Thyroid gland (tissue), 4 donors: Measurements from ENCODE around the gene SELENOM. TPM values are rescaled to one million over a fixed set of nuclear protein-coding genes. Genes with fewer than 3 reads are reported as not detected.

ENCODE experiments used
- DNase-seq, 2 donors: peaks; one replicate each; pipeline ENCODE4 v3.0.0-alpha.2; 2019
- H3K27ac ChIP-seq, 3 donors: fragments of 200-600 bp; sonication (generic); 1 replicate in 2 of 3; 2 replicates in 1 of 3; pipeline ENCODE4 v1.5.1; 2016 to 2019; ENCODE audit warnings: mild to moderate bottlenecking in 1 of 3, moderate library complexity in 1 of 3
- H3K27me3 ChIP-seq: fragments of 200-600 bp; sonication (generic); one replicate; pipeline ENCODE4 v1.5.1; 2019
- H3K36me3 ChIP-seq, 2 donors: fragments of 200-600 bp; sonication (generic); one replicate each; pipeline ENCODE4 v1.5.1; 2016 to 2019
- H3K4me1 ChIP-seq, 2 donors: fragments of 200-600 bp; sonication (generic); one replicate each; pipeline ENCODE4 v1.5.1; 2017 to 2019
- H3K4me3 ChIP-seq, 3 donors: fragments of 200-600 bp; sonication (generic); replicated peaks in 1 of 3; 1 replicate in 2 of 3; 2 replicates in 1 of 3; pipeline ENCODE4 v1.5.1; 2016; ENCODE audit warnings: mild to moderate bottlenecking in 1 of 3
- H3K9me3 ChIP-seq: fragments of 200-600 bp; sonication (generic); one replicate; pipeline ENCODE4 v1.5.1; 2017
- POLR2A ChIP-seq, 2 donors: fragments of 450-650 bp; IDR thresholded peaks; one replicate each; pipeline ENCODE4 v1.6.1; 2017; ENCODE audit warnings: antibody characterized with exemption in 2 of 2, mild to moderate bottlenecking in 2 of 2, moderate library complexity in 1 of 2
- WGBS, 2 donors: methylation state at CpG; one replicate each; pipeline ENCODE4 v1.1.5; 2017; 5-methylcytosine and 5-hydroxymethylcytosine counted together
- intact Hi-C: fragments of 100-400 bp; cut with DNase I; formaldehyde crosslinking; loops from one replicate; pipeline ENCODE4 v1.15.1; 2023
- total RNA-seq, 4 donors: library from RNA; depleted of rRNA; stranded (reverse); fragments of >200 nt; gene quantifications; one replicate each; pipeline ENCODE4 v1.2.3, GENCODE V29; 2016
- TF ChIP-seq, protein P1 (sequence below), 6 experiments: fragments of 200-600 bp in 3 of 6; fragments of 450-650 bp in 3 of 6; sonication (generic) in 3 of 6; IDR thresholded peaks; one replicate each; pipeline ENCODE4 v1.5.1; 2016 to 2019; ENCODE audit warnings: antibody characterized with exemption in 6 of 6, mild to moderate bottlenecking in 2 of 6, inconsistent platforms in 1 of 6, moderate library complexity in 1 of 6

Gene SELENOM
- total RNA-seq, 4 donors from 2014 or later, result 208 to 501 (median 314) TPM

DNA sequence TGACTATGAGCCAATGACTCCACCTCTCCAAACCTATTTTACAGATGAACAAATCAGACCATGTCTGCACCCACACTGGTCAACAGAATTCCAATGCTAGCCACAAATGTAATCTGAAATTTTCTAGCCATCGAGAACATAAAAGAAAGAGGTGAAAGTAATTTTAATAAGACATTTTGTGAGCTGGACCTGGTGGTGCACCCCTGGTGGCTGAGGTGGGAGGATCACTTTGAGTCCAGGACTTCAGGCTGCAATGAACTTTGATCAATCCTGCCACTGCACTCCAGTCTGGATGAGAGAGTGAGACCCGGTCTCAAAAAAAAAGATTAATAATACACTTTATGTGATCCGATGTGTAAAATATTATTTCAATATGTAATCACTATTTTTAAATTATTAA is 43.2 kb upstream of the SELENOM start:
- intact Hi-C loops, result loop anchor here (5.0 kb wide), 1 partner anchor 48 kb away; no protein-coding TSS in a partner anchor
- no peak for DNase-seq
- Histone ChIP-seq H3K4me3 (no peak overlapping the region), H3K36me3 (no peaks in the 10 kb centered on the region), H3K9me3 (no peaks in the 10 kb centered on the region), H3K27me3 (no peaks in the 10 kb centered on the region), H3K27ac (no peak overlapping the region), H3K4me1 (peaks cover 3 to 11% of the 10 kb centered on the region in 2 donors)
- 83 to 85% methylated on average over 3 of the region's 3 CpGs for WGBS, 2 donors
- TF ChIP-seq, protein P1, sequence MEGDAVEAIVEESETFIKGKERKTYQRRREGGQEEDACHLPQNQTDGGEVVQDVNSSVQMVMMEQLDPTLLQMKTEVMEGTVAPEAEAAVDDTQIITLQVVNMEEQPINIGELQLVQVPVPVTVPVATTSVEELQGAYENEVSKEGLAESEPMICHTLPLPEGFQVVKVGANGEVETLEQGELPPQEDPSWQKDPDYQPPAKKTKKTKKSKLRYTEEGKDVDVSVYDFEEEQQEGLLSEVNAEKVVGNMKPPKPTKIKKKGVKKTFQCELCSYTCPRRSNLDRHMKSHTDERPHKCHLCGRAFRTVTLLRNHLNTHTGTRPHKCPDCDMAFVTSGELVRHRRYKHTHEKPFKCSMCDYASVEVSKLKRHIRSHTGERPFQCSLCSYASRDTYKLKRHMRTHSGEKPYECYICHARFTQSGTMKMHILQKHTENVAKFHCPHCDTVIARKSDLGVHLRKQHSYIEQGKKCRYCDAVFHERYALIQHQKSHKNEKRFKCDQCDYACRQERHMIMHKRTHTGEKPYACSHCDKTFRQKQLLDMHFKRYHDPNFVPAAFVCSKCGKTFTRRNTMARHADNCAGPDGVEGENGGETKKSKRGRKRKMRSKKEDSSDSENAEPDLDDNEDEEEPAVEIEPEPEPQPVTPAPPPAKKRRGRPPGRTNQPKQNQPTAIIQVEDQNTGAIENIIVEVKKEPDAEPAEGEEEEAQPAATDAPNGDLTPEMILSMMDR (IDR thresholded peaks at IDR 0.05), result no peak

DNA sequence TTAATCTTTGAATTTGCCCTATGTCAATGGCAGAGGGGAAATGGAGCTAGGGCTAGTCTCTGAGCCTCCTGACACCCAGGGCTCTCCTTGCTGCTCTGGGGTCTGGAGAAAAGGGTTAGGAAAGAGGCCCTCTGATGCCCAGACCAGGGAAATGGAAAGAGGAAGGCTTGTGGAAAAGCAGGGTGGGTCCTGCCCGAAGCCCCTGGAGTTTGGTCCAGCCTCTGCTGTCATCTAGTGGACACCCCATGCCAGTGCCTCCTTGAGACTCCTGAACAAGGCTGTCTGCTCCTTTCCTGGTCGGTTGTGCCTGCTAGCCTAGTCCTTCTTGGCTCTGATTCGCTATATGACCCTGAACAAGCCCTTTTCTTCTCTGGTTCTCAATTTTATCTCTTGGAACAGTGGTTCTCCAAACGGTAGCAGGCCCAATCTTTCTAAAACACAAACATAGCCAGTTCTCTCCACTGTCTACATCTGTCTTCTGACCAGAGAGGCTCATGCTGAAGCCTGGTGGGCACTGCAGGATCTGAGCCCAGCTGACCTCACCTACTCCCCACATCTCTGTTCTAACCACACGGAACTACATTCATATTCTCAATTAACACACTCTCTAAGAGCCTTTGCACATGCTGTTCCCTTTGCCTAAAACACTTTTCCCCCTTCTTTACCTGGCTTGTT is 41.7 kb upstream of the SELENOM start:
- TF ChIP-seq, protein P1 (IDR thresholded peaks at IDR 0.05), result peak; percentile 79 to 99 (median 95)
- TF ChIP-seq POLR2A (IDR thresholded peaks at IDR 0.05), result no peak
- Histone ChIP-seq H3K27me3 (no peaks in the 10 kb centered on the region), H3K4me1 (peaks cover 0 to 11% of the 10 kb centered on the region in 2 donors), H3K27ac (peak overlapping the region; percentile 33 to 81 (median 72)), H3K36me3 (no peaks in the 10 kb centered on the region), H3K4me3 (no peak overlapping the region), H3K9me3 (no peaks in the 10 kb centered on the region)
- DNase-seq, result peak; percentile 85 to 87
- intact Hi-C loops, result no loop called here
- WGBS, 2 donors, result 12 to 19% methylated on average over 5 of the region's 5 CpGs

- WGBS, 2 donors, result 75 to 94% methylated on average over 1 of the region's 1 CpG
- TF ChIP-seq POLR2A (IDR thresholded peaks at IDR 0.05), result no peak
- H3K4me3 ChIP-seq, result no peak overlapping the region
- H3K27me3 ChIP-seq, result no peaks in the 10 kb centered on the region
- intact Hi-C loops, result no loop called here
- no peaks in the 10 kb centered on the region for H3K9me3 ChIP-seq
- H3K36me3 ChIP-seq, result no peaks in the 10 kb centered on the region
- peak in 1 of 2 donors; percentile 15 for DNase-seq
- peaks cover 0 to 14% of the 10 kb centered on the region in 2 donors for H3K4me1 ChIP-seq
- H3K27ac ChIP-seq, result peak overlapping the region; percentile 33 to 81 (median 72)
Measured at GRCh38 chr22:31148488-31148887, 41.1 kb upstream of the SELENOM start.

DNA sequence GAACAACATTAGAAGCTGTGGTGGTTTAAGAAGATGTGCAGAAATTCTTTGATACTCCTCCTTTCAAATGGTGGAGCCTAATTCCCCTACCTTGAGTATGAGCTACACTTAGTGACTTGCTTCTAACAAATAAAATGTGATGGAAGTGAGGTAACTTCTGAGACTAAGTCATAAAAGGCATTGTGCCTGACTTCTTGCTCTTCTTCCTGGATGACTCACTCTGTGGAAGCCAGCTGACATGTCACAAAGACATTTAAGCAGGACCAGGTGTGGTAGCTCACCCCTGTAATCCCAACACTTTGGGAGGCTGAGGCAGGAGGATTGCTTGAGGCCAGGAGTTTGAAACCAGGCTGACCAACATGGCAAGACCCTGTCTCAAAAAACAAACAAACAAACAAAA is 36.9 kb upstream of the SELENOM start:
- DNase-seq, result no peak
- intact Hi-C loops, result loop anchor here (5.0 kb wide), 1 partner anchor 37 kb away; the partner anchor contains the start of gene SELENOM
- TF ChIP-seq POLR2A (IDR thresholded peaks at IDR 0.05), result no peak
- TF ChIP-seq, protein P1 (IDR thresholded peaks at IDR 0.05), result no peak
- Histone ChIP-seq H3K27ac (no peak overlapping the region), H3K27me3 (no peaks in the 10 kb centered on the region), H3K4me1 (peaks cover 10 to 40% of the 10 kb centered on the region in 2 donors), H3K4me3 (no peak overlapping the region), H3K9me3 (no peaks in the 10 kb centered on the region), H3K36me3 (no peaks in the 10 kb centered on the region)

DNA sequence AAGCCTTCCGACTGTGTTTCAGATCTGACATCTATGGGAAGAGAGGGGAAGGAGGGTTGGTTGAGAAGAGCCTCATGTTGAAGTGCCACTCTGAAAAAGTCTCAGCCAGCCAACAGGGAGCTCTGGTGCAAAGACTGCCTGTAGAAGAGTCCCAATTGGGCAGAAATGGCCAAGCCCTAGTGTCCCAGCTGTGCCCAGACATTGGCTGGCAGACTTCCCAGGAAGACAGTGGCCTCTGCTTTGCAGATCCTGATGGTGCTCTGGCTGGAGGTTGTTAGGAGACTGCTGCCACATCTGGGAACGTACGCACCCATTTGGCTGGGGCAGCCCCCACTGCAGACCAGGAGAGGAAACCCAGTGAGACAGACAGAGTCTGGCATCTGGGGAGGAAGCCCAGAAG is 36.2 kb upstream of the SELENOM start:
- WGBS, 2 donors, result 48 to 61% methylated on average over 1 to 3 of the region's 3 CpGs
- Histone ChIP-seq H3K36me3 (no peaks in the 10 kb centered on the region), H3K4me3 (no peak overlapping the region), H3K27ac (peak overlapping the region; percentile 3 to 32 (median 17)), H3K27me3 (no peaks in the 10 kb centered on the region), H3K9me3 (no peaks in the 10 kb centered on the region), H3K4me1 (peaks cover 10 to 36% of the 10 kb centered on the region in 2 donors)
- TF ChIP-seq, protein P1 (IDR thresholded peaks at IDR 0.05), result no peak
- TF ChIP-seq POLR2A (IDR thresholded peaks at IDR 0.05), result peak in 1 of 2 donors; percentile 22
- intact Hi-C loops, result loop anchor here (5.0 kb wide), 1 partner anchor 36 kb away; the partner anchor contains the start of gene SELENOM
- DNase-seq, result peak; percentile 63 to 83
